K562 (cell line): ENCODE measurements around the gene TMPRSS6. TPM values are rescaled to one million over a fixed set of nuclear protein-coding genes. Genes with fewer than 3 reads are reported as not detected.

Source experiments
- ATAC-seq: fragments of 200-7000 bp; cut with Tn5 transposase; 3 replicates; pipeline ENCODE4 v1.9.1; 2020; ENCODE audit warnings: moderate library complexity
- BruUV-seq: library from RNA; stranded (reverse); fragments of 400-500 nt; replicated peaks from 2 replicates; lab custom pipeline; 2021; lab: Mats Ljungman, UMichigan
- CTCF ChIA-PET: fragments of 300-600 bp; formaldehyde crosslinking; extraction: SDS; loops from one replicate; lab custom pipeline; 2021; ENCODE audit warnings: low intra/inter-chr PET ratio; lab: Yijun Ruan, JAX
- POLR2A ChIA-PET: fragments of 300-600, 350-650 bp; sonication (Branson Sonifier 250); formaldehyde crosslinking; extraction: SDS; loops from one replicate; lab custom pipeline; 2021; ENCODE audit warnings: antibody characterized with exemption, inconsistent platforms; lab: Yijun Ruan, JAX
- DNase-seq, 4 experiments: peaks; one replicate each; pipeline versions ENCODE4 v3.0.0 to v3.0.0-alpha.2; 2011 to 2018; ENCODE audit warnings: low spot score in 3 of 4, mixed read lengths in 3 of 4; ENCODE audit errors: extremely low read depth in 1 of 4
- FAIRE-seq: peaks from 2 replicates; lab custom pipeline; 2011; peaks lifted over from hg19 to GRCh38; lab: Jason Lieb, UNC
- H2AFZ ChIP-seq: 2 replicates; pipeline ENCODE4 v1.6.0; 2011; ENCODE audit warnings: low read depth, low read length, control low read depth, inconsistent platforms
- H3K27ac ChIP-seq: fragments of 200-600 bp; 3 replicates; pipeline ENCODE4 v1.8.0; 2011; ENCODE audit warnings: low read depth, mild to moderate bottlenecking, control low read depth, inconsistent platforms, low read length, moderate library complexity, mixed read lengths; ENCODE audit errors: extremely low read depth
- H3K27me3 ChIP-seq, 2 experiments: fragments of 300-600 bp in 1 of 2; 2 replicates in 1 of 2; 3 replicates in 1 of 2; pipeline versions ENCODE4 v1.6.0 to v1.8.0; 2011; ENCODE audit warnings: inconsistent platforms in 2 of 2, low read length in 2 of 2, mild to moderate bottlenecking in 1 of 2, mixed read lengths in 1 of 2, moderate library complexity in 1 of 2; ENCODE audit not compliant: control insufficient read depth in 2 of 2, insufficient read depth in 2 of 2
- H3K36me3 ChIP-seq: fragments of 300-600 bp; 3 replicates; pipeline ENCODE4 v1.8.0; 2011; ENCODE audit warnings: mild to moderate bottlenecking, low read length, inconsistent platforms; ENCODE audit not compliant: control insufficient read depth, insufficient read depth
- H3K4me1 ChIP-seq, 2 experiments: fragments of 200-600 bp in 1 of 2; replicated peaks in 1 of 2; 2 replicates in 1 of 2; 3 replicates in 1 of 2; pipeline versions ENCODE4 v1.5.1 to v1.8.0; 2011; ENCODE audit warnings: inconsistent platforms in 2 of 2, low read length in 2 of 2, mild to moderate bottlenecking in 1 of 2, mixed read lengths in 1 of 2, moderate library complexity in 1 of 2; ENCODE audit not compliant: control insufficient read depth in 2 of 2, insufficient read depth in 2 of 2
- H3K4me2 ChIP-seq: 2 replicates; pipeline ENCODE4 v1.6.1; 2011; ENCODE audit warnings: low read length, control low read depth, inconsistent platforms, mixed read lengths; ENCODE audit not compliant: insufficient read depth
- H3K4me3 ChIP-seq: fragments of 200-600 bp; sonication (generic), shearing (Covaris generic); 2 replicates; pipeline ENCODE4 v1.5.1; 2016; ENCODE audit warnings: control low read depth, inconsistent platforms
- H3K79me2 ChIP-seq: fragments of 200-600 bp; 3 replicates; pipeline ENCODE4 v1.8.0; 2011; ENCODE audit warnings: low read length, inconsistent platforms; ENCODE audit not compliant: control insufficient read depth, insufficient read depth
- H3K9ac ChIP-seq, 2 experiments: 2 replicates each; pipeline versions ENCODE4 v1.6.0 to v1.6.1; 2011; ENCODE audit warnings: low read depth in 2 of 2, low read length in 2 of 2, control low read depth in 1 of 2, inconsistent platforms in 1 of 2, mild to moderate bottlenecking in 1 of 2, mixed read lengths in 1 of 2; ENCODE audit not compliant: insufficient read depth in 1 of 2
- H3K9me1 ChIP-seq: one replicate; pipeline ENCODE4 v1.6.0; 2011; ENCODE audit warnings: inconsistent platforms, mild to moderate bottlenecking, low read length, moderate library complexity; ENCODE audit not compliant: control insufficient read depth, insufficient read depth
- H3K9me3 ChIP-seq: replicated peaks from 2 replicates; pipeline ENCODE4 v1.5.1; 2011; ENCODE audit warnings: low read depth, low read length, inconsistent platforms; ENCODE audit not compliant: control insufficient read depth, insufficient read depth
- H4K20me1 ChIP-seq: replicated peaks from 2 replicates; pipeline ENCODE4 v1.6.1; 2011; ENCODE audit warnings: low read length, inconsistent platforms, mixed read lengths; ENCODE audit not compliant: control insufficient read depth, insufficient read depth
- CREB3 ChIP-seq: fragments of 450-650 bp; conservative IDR thresholded peaks from 2 replicates; pipeline ENCODE4 v1.6.1; 2016; ENCODE audit warnings: missing genetic modification characterization, low read depth, mild to moderate bottlenecking, missing compliant biosample characterization, moderate library complexity
- GTF3C2 ChIP-seq: IDR thresholded peaks from 3 replicates; pipeline ENCODE4 v1.6.1; 2011; ENCODE audit warnings: borderline replicate concordance, mild to moderate bottlenecking, moderate library complexity; ENCODE audit not compliant: insufficient read length; ENCODE audit errors: extremely low read depth
- SNRNP70 ChIP-seq: fragments of 200-400 bp; formaldehyde crosslinking; optimal IDR thresholded peaks from 2 replicates; pipeline ENCODE3; 2017; ENCODE audit warnings: low read depth, low read length
- TEAD2 ChIP-seq: fragments of 450-650 bp; IDR thresholded peaks from 2 replicates; pipeline ENCODE4 v1.6.1; 2016; ENCODE audit warnings: missing genetic modification characterization, control low read depth, missing compliant biosample characterization
- USF1 ChIP-seq: sonication (generic); formaldehyde crosslinking; IDR thresholded peaks from 2 replicates; pipeline ENCODE4 v1.9.0; 2022; ENCODE audit warnings: mild to moderate bottlenecking, missing genetic modification reagents
- ZBTB7A ChIP-seq: IDR thresholded peaks from 2 replicates; pipeline ENCODE4 v1.6.1; 2011; ENCODE audit warnings: low read depth, mild to moderate bottlenecking, low read length, moderate library complexity, borderline replicate concordance; ENCODE audit not compliant: control insufficient read depth
- WGBS: fragments of 100-300 bp; shearing (Covaris generic); methylation state at CpG from one replicate; pipeline ENCODE4 v1.1.6; 2016; ENCODE audit warnings: low coverage, mixed read lengths; ENCODE audit not compliant: insufficient coverage; ENCODE audit errors: missing lambda C conversion rate; 5-methylcytosine and 5-hydroxymethylcytosine counted together
- in situ Hi-C: fragments of 300-500 bp; cut with MboI; formaldehyde crosslinking; loops from 4 replicates; pipeline ENCODE4 v1.15.0; 2018; ENCODE audit warnings: inconsistent platforms, mixed read lengths
- intact Hi-C: fragments of 100-400 bp; cut with micrococcal nuclease; formaldehyde crosslinking; loops from 2 replicates; pipeline ENCODE4 v1.14.2; 2022
- polyA plus RNA-seq, 8 experiments: library from polyadenylated mRNA; depleted of rRNA in 4 of 8; stranded (reverse) in 5 of 8; unstranded in 3 of 8; fragments of >200 nt; fragmentation: Nextera tagmentation in 2 of 8; fragmentation: Illumina TruSeq in 1 of 8; extraction: Ambion mirVana in 2 of 8; extraction: Trizol in 1 of 8; gene quantifications; 2 replicates each; pipeline versions ENCODE4 v1.2.1 to v1.2.3, GENCODE V29; 2011 to 2014; ENCODE audit warnings: inconsistent platforms in 1 of 8, missing spikeins in 1 of 8
- total RNA-seq, 7 experiments: library from RNA; depleted of rRNA in 6 of 7; stranded (reverse); fragments of >200 nt in 6 of 7; fragmentation: Illumina TruSeq in 2 of 7; extraction: Trizol in 2 of 7; gene quantifications; 2 replicates each; pipeline versions ENCODE4 v1.2.1 to v1.2.3, GENCODE V29; 2011 to 2021; ENCODE audit warnings: low replicate concordance in 1 of 7
- TF ChIP-seq, protein P1 (sequence below): fragments of 450-650 bp; formaldehyde crosslinking; IDR thresholded peaks from 2 replicates; pipeline ENCODE4 v1.4.0; 2022; ENCODE audit warnings: mild to moderate bottlenecking, moderate library complexity

The TMPRSS6 gene
- total and polyA plus RNA-seq, 9 of the 15 experiments (the other 6 are each of a cell fraction or from before 2014, with no cell fraction given) = 0.03 TPM; not detected in 8

- 0 out of 2 replicates have a peak, but pooled peaks have one; percentile 21 for TF ChIP-seq USF1 (CRISPR knock-in tag)
- no peak for TF ChIP-seq SNRNP70
Observed at GRCh38 chr22:37117092-37117491, 7.6 kb upstream of the TMPRSS6 start (continued).

DNA sequence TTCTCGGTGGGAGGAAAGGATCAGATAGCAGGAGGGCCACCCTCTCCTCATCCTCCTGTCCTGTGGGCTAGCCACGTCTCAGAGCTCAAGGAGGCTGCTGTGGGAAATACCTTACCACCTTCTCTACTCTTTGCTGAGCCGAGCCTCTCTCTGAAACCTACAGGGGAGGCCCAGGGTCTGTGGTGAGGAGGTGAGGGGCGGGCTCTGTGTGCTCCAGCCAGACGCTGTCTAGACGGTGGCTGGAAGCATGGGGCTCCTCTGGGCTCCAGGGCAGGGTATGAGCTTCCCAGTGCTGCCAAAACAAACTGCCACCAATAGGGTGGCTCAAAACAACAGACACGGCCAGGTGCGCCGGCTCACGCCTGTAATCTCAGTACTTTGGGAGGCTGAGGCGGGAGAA is 5.5 kb upstream of the TMPRSS6 start:
- in situ Hi-C loops = no loop called here
- Histone ChIP-seq H3K4me1 (no peaks in the 10 kb centered on the region), H3K9me1 (no peaks in the 10 kb centered on the region), H3K4me2 (no peak overlapping the region), H3K9ac (no peak overlapping the region), H3K36me3 (no peaks in the 10 kb centered on the region), H3K9me3 (no peaks in the 10 kb centered on the region; the same call in 1 of the 2 replicates), H3K27me3 (peaks cover 7 to 57% of the 10 kb centered on the region in 2 experiments; a peak in 4 of 5 replicates), H3K79me2 (no peaks in the 10 kb centered on the region), H4K20me1 (0 out of 2 replicates have a peak, but pooled peaks cover 5% of the 10 kb centered on the region), H3K4me3 (no peak overlapping the region), H3K27ac (no peak overlapping the region), H2AFZ (no peak overlapping the region)
- WGBS = 0% methylated on average over 4 of the region's 11 CpGs
- no TSS peak for BruUV-seq
- intact Hi-C loops = no loop called here
- ChIA-PET POLR2A (interaction anchor here (0.5 kb wide), 1 partner anchor 401 kb away, joined by 4 read pairs; no protein-coding TSS in a partner anchor), CTCF (no interaction called here)
- no peak for DNase-seq
- FAIRE-seq = no peak
- no peak for TF ChIP-seq ZBTB7A
- no peak for TF ChIP-seq CREB3
- TF ChIP-seq, protein P1, sequence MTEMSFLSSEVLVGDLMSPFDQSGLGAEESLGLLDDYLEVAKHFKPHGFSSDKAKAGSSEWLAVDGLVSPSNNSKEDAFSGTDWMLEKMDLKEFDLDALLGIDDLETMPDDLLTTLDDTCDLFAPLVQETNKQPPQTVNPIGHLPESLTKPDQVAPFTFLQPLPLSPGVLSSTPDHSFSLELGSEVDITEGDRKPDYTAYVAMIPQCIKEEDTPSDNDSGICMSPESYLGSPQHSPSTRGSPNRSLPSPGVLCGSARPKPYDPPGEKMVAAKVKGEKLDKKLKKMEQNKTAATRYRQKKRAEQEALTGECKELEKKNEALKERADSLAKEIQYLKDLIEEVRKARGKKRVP (CRISPR knock-in tag) = no peak
- TF ChIP-seq GTF3C2 = no peak
- TF ChIP-seq TEAD2 (tag) = no peak
- ATAC-seq = no peak
